Heart right ventricle (tissue), 16 donors: ENCODE results near the gene TRIM54. TPM values are rescaled to one million over a fixed set of nuclear protein-coding genes. Genes with fewer than 3 reads are reported as not detected.

Experiments used
- ATAC-seq, 8 donors: fragments of 200-7000 bp; cut with Tn5 transposase; one replicate each; pipeline ENCODE4 v1.9.1; 2020; ENCODE audit warnings: mild to moderate bottlenecking in 8 of 8, moderate library complexity in 8 of 8, moderate number of reproducible peaks in 1 of 8
- DNase-seq, 2 donors: peaks; one replicate each; pipeline ENCODE4 v3.0.0-alpha.2; 2020
- H3K27ac ChIP-seq, 10 donors: fragments of 200-600 bp; sonication (generic) in 2 of 10; one replicate each; pipeline versions ENCODE4 v1.5.0 to v1.8.0; 2020 to 2022; ENCODE audit warnings: mild to moderate bottlenecking in 3 of 10
- H3K27me3 ChIP-seq, 7 donors: fragments of 200-600 bp; one replicate each; pipeline ENCODE4 v1.8.0; 2021 to 2022; ENCODE audit warnings: mild to moderate bottlenecking in 2 of 7
- H3K36me3 ChIP-seq, 9 donors: fragments of 200-600 bp; sonication (generic) in 1 of 9; one replicate each; pipeline versions ENCODE4 v1.5.0 to v1.8.0; 2020 to 2022; ENCODE audit warnings: mild to moderate bottlenecking in 2 of 9
- H3K4me1 ChIP-seq, 9 donors: fragments of 200-600 bp; sonication (generic) in 1 of 9; one replicate each; pipeline versions ENCODE4 v1.5.0 to v1.8.0; 2020 to 2022; ENCODE audit warnings: mild to moderate bottlenecking in 4 of 9
- H3K4me3 ChIP-seq, 10 donors: fragments of 200-600 bp; sonication (generic) in 2 of 10; one replicate each; pipeline versions ENCODE4 v1.5.0 to v1.8.0; 2020 to 2022; ENCODE audit warnings: mild to moderate bottlenecking in 7 of 10, moderate library complexity in 2 of 10
- H3K9me3 ChIP-seq, 11 donors: fragments of 200-600 bp in 10 of 11; sonication (generic) in 2 of 11; one replicate each; pipeline versions ENCODE4 v1.5.0 to v1.8.0; 2013 to 2022; ENCODE audit warnings: mild to moderate bottlenecking in 2 of 11, control low read depth in 1 of 11, moderate library complexity in 1 of 11
- CTCF ChIP-seq, 9 donors: fragments of 200-600 bp; sonication (generic) in 2 of 9; IDR thresholded peaks; one replicate each; pipeline versions ENCODE4 v1.5.0 to v1.8.0; 2021 to 2022; ENCODE audit warnings: antibody characterized with exemption in 9 of 9, mild to moderate bottlenecking in 5 of 9, moderate library complexity in 1 of 9
- WGBS, 2 donors: extraction: QIAGEN DNeasy Blood & Tissue Kit; methylation state at CpG; one replicate each; pipeline ENCODE4 v1.1.7; 2013; ENCODE audit warnings: inconsistent platforms in 1 of 2; 5-methylcytosine and 5-hydroxymethylcytosine counted together
- intact Hi-C, 10 donors: fragments of 100-400 bp; cut with DNase I; formaldehyde crosslinking; loops; one replicate each; pipeline versions ENCODE4 v1.11.1 to v1.14.2; 2022
- polyA plus RNA-seq, 2 donors: library from polyadenylated mRNA; stranded (reverse); fragments of 200-250 nt; gene quantifications; one replicate each; pipeline ENCODE4 v1.2.3, GENCODE V29; 2013
- total RNA-seq, 10 donors: library from RNA; stranded (reverse); fragmentation: NEBNext Ultra II Directional in 3 of 10; extraction: Animal tissue kit (Norgen Biotek cat#: 25700) in 3 of 10; gene quantifications; one replicate each; pipeline versions ENCODE4 v1.2.1 to v1.2.4, GENCODE V29; 2021 to 2023
- donor health status: Arrhythmogenic right ventricular cardiomyopathy.
- donor health status: ischemic (EF 13 %, LVEDD 7.1; RV severe dilation, severe dysfunction).
- donor health status: healthy with polysubstance abuse.
- donor health status: DM: no; HTN: yes; CAD: no.
- donor health status: DM: no; HTN: no; CAD: no.
- donor health status: ischemic (EF 25% LVEDD 6.9; RV normal size, moderate dysfunction).
- donor health status: ischemic (EF 25% LVEDD 5.7; RV mildly dilated, moderate dysfunction).
- donor health status: healthy.
- donor health status: DM: yes; HTN: yes; CAD: no.
- donor health status: Ischemic cardiomyopathy.
- donor health status: ischemic (EF 35%, LVEDD 5.7; RV mildly dilated, moderate dysfunction).
- donor health status: nonischemic (EF 11% LVEDD 7.7; RV severe dilation, severe dysfunction).
- donor health status: DM: yes; HTN: yes; CAD: no.
- donor health status: PGD.
- donor health status: ischemic (EF 29% LVEDD 5.4; RV normal size, mild dysfunction).
- donor health status: nonischemic (EF 23%, LVEDD 6.1; RV moderate dilation, normal function).

The TRIM54 gene
- total and polyA plus RNA-seq, 12 donors = 131 to 568 (median 249) TPM

- TF ChIP-seq CTCF (IDR thresholded peaks at IDR 0.05) = no peak
- ATAC-seq = no peak
- peaks cover 0 to 42% (median 23%) of the 10 kb centered on the region in 9 donors for H3K4me1 ChIP-seq
- no peaks in the 10 kb centered on the region for H3K36me3 ChIP-seq
- intact Hi-C loops = loop anchor here in 2 of 10 donors (2.0 kb wide), 1 partner anchor 179 kb away; no protein-coding TSS in a partner anchor
- peaks cover 0 to 16% (median 3%) of the 10 kb centered on the region in 7 donors for H3K27me3 ChIP-seq
- no peak overlapping the region for H3K4me3 ChIP-seq
- DNase-seq = no peak
- no peaks in the 10 kb centered on the region for H3K9me3 ChIP-seq
- 62 to 85% methylated on average over 1 of the region's 1 CpG for WGBS, 2 donors
- no peak overlapping the region for H3K27ac ChIP-seq
Measured at GRCh38 chr2:27278010-27278409, 4.2 kb upstream of the TRIM54 start.

GRCh38 chr2:27280826-27281225 is 1.4 kb upstream of the TRIM54 start:
- Histone ChIP-seq H3K27ac (peak overlapping the region; percentile 85 to 97 (median 92)), H3K4me1 (peaks cover 0 to 26% (median 15%) of the 10 kb centered on the region in 9 donors), H3K4me3 (no peak overlapping the region), H3K27me3 (peaks cover 0 to 16% (median 4%) of the 10 kb centered on the region in 7 donors), H3K9me3 (no peaks in the 10 kb centered on the region), H3K36me3 (no peaks in the 10 kb centered on the region)
- intact Hi-C loops = loop anchor here in 8 of 10 donors (1.0 to 10.0 kb wide), 10 partner anchors 22 to 319 kb away; no protein-coding TSS in a partner anchor
- DNase-seq (no peak), ATAC-seq (no peak)
- WGBS, 2 donors = 72 to 83% methylated on average over 3 of the region's 3 CpGs
- TF ChIP-seq CTCF (IDR thresholded peaks at IDR 0.05) = no peak

- peaks cover 0 to 26% (median 15%) of the 10 kb centered on the region in 9 donors for H3K4me1 ChIP-seq
- WGBS, 2 donors = 51 to 54% methylated on average over 3 of the region's 3 CpGs
- peak overlapping the region; percentile 85 to 97 (median 92) for H3K27ac ChIP-seq
- H3K27me3 ChIP-seq = peaks cover 0 to 16% (median 4%) of the 10 kb centered on the region in 7 donors
- H3K4me3 ChIP-seq = peak overlapping the region in 1 of 10 donors; percentile 62
- no peaks in the 10 kb centered on the region for H3K9me3 ChIP-seq
- peak in 6 of 8 donors; percentile 10 to 58 (median 22) for ATAC-seq
- TF ChIP-seq CTCF (IDR thresholded peaks at IDR 0.05) = no peak
- H3K36me3 ChIP-seq = no peaks in the 10 kb centered on the region
- DNase-seq = no peak
- intact Hi-C loops = loop anchor here in 8 of 10 donors (1.0 to 10.0 kb wide), 9 partner anchors 21 to 319 kb away; no protein-coding TSS in a partner anchor
Measured at GRCh38 chr2:27281442-27281841, 787 bp upstream of the TRIM54 start.

GRCh38 chr2:27282892-27283291 is 663 bp downstream of the TRIM54 start:
- no peaks in the 10 kb centered on the region for H3K9me3 ChIP-seq
- WGBS, 2 donors = 18 to 19% methylated on average over 5 of the region's 5 CpGs
- peaks cover 0 to 7% (median 4%) of the 10 kb centered on the region in 7 donors for H3K27me3 ChIP-seq
- ATAC-seq (peak; percentile 38 to 80 (median 72)), DNase-seq (no peak)
- H3K27ac ChIP-seq = peak overlapping the region; percentile 85 to 97 (median 92)
- H3K36me3 ChIP-seq = no peaks in the 10 kb centered on the region
- peak overlapping the region; percentile 30 to 69 (median 56) for H3K4me3 ChIP-seq
- no peak for TF ChIP-seq CTCF (IDR thresholded peaks at IDR 0.05)
- intact Hi-C loops = loop anchor here in 7 of 10 donors (1.0 to 10.0 kb wide), 7 partner anchors 21 to 321 kb away; no protein-coding TSS in a partner anchor
- H3K4me1 ChIP-seq = peaks cover 0 to 41% (median 23%) of the 10 kb centered on the region in 9 donors
